Measurements from ENCODE around the gene PRR20D. TPM values are rescaled to one million over a fixed set of nuclear protein-coding genes. Genes with fewer than 3 reads are reported as not detected.
A peak's percentile ranks its signal among the peaks of the same experiment; 100 is the strongest.
"Not testable (repeated sequence)": the region's sequence is repeated elsewhere in the genome, so short reads cannot be mapped to it uniquely, and the experiment has no call there.

PRR20D gene
- not detected for total RNA-seq
- long read RNA-seq, donor 1, result 0 reads
- long read RNA-seq, donor 2, result 0 reads

DNA sequence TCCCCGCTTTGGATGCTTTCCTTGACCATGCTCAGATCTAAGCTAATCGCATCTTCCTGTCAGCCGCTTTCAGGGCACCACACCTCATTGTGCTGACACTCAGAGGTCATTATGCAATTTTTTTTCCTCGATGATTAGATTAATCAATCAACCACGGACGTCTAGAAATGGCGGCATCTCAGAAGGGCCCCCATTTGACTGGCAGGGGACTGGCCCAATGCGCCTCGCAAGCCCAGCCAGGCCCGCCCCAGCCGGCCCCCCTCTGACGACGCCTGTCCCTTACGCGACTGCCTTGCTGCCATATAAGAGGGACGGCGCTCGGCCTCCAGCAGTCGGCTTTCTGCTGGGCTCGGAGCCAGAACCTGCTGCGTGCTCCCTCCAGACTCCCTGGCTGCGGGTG is at the start of gene PRR20D:
Gene PRR20D (plus strand): TSS at position 301 of the 400 bp plus-strand sequence. CDS start 387 bp downstream, outside the sequence.
- intact Hi-C loops (cut with DNase I); DNase-seq (ENCODE audit: low spot score): not testable (repeated sequence)

DNA sequence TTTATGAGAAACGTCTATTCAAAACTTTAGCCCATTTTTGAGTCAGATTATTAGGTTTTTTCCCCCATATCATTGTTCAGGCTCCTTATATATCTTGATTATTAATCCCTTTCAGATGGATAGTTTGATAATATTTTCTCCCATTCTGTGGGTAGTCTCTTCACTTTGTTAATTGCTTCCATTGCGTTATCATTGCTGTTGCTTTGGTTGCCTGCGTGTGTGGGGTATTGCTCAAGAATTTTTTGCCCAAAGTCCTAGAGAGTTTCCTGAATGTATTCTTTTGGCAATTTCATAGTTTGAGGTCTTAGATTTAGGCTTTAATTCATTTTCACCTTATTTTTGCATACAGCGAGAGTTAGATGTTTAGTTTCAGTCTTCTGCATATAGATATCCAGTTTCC is 45.5 kb upstream of the PRR20D start:
- intact Hi-C loops (cut with DNase I), result no loop called here
- DNase-seq (ENCODE audit: low spot score), result no peak

DNA sequence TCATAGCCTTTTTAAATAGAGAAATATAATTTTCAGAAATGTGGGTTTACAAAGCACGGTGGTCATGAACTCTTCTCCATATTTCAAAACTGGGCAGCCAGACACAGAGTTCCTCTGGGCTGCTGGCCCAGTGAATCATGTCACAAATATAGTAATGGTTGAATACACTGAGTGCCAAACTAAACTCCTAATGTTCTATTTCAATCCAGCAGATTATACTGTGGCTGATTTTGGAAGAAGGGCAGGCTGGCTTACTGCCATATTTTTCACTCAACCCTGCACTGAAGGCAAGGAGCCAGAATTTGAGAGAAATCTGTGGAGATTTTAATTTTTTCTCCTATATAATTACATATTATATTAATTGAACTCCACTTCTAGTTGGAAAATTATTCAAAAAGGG is 36.8 kb upstream of the PRR20D start:
- intact Hi-C loops (cut with DNase I), result no loop called here
- peak; percentile 85 for DNase-seq (ENCODE audit: low spot score)

DNA sequence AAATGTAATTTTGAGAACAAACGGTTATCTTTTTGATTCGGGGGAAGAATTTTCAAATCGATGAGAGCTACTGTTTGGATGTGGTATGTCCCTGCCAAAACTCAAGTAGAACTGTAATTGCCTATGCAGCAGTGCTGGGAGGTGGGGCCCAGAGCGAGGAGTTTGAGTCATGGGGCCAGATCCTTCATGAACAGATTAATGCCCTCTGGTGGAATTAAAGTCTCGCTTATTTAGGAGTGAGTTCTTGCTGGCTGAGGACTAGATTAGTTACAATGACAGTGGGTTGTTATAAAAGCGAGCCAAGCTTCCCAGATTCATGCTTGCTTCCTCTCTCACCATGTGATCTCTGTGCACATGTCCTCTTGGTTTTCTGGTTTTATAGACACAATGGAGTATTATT is 31.5 kb upstream of the PRR20D start:
- no peak for DNase-seq (ENCODE audit: low spot score)
- intact Hi-C loops (cut with DNase I), result no loop called here

DNA sequence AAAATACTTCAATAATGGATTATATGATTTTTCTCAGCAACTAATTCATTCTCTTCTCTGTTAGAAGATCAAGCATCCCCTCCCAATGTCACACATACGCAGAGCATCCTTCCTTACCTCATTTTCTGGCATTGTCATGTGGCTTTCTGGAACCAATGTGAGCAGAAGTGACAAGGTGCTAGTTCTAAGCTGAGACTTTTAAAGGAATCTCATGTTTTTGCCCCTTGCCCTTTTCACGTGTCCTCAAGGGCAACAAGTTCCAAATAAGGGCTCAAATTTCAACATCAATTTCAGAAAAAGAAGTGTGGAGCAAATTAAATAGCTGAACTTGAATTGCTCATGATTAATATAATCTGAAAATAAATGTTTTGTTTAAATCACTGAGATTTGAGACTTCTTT is 24.3 kb upstream of the PRR20D start:
- DNase-seq (ENCODE audit: low spot score), result no peak
- intact Hi-C loops (cut with DNase I), result no loop called here

DNA sequence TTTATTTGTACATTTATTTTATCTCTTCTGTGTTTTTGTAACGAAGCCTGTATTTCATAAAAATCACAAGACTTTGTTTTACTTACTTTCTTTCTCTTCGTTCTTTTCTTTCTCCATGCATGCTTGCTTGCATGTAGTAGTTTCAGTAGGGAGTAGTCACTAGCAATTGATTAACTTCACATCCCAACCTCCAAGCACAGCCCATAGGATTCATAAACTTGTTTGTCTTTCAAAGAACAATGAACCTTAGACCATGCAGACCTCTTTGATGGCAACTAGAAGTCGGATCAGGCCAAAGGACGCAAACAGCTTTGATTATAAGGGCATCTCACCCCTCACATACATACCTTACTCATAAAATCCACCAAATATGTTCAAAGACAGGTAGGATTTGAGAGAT is 22.8 kb upstream of the PRR20D start:
- no peak for DNase-seq (ENCODE audit: low spot score)
- intact Hi-C loops (cut with DNase I), result no loop called here

DNA sequence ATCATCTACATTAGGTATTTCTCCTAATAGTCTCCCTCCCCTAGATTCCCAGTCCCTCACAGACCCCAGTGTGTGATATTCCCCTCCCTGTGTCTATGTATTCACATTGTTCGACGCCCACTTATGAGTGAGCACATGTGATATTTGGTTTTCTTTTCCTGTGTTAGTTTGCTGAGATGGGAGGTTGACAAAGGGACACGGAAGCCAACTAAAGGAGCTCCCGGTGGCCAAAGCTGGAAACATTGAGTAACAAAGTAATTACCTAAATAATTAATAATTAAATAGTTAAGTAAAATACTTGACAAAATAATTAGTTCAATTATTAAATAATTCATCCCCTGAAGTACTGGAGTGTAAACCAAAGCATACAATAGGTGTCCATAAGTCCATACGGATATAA is 21.4 kb upstream of the PRR20D start:
- no peak for DNase-seq (ENCODE audit: low spot score)
- intact Hi-C loops (cut with DNase I), result no loop called here

DNA sequence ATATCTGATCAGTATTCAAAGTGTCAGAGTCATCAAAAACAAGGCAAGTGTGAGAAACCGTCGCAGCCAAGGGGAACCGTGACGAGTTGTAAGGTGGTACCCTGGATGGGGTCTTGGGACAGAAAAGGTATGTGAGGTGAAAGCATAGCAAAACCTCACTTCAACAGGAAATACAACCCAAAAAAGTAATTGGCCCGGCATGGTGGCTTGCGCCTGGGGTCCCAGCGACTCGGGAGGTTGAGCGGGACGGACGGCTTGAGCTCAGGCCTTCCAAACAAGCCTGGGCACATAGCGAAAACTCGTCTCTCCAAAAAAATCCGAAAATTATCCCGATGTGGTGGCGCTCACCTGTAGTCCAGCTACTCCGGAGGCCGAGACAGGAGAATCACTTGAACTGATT is 20.7 kb upstream of the PRR20D start:
- intact Hi-C loops (cut with DNase I); DNase-seq (ENCODE audit: low spot score): not testable (repeated sequence)

DNA sequence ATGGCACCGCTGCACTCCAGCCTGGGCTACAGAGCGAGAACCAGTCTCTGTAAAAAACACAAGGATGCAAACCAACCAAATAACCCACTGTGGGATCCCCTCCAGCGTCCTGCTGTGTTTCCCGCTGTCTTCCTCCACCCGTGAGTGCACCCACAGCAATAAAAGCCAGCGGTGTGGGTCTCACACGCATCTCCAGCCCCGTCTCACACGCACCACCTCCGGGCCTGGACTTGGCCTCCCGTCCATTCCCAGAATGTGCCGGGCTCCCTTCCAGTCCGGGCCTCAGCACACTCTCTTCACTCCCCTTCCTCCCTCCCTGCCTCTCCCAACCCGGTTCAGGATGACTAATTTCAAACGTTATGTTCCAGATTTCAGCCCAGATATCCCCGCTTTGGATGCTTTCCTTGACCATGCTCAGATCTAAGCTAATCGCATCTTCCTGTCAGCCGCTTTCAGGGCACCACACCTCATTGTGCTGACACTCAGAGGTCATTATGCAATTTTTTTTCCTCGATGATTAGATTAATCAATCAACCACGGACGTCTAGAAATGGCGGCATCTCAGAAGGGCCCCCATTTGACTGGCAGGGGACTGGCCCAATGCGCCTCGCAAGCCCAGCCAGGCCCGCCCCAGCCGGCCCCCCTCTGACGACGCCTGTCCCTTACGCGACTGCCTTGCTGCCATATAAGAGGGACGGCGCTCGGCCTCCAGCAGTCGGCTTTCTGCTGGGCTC is 20.0 kb upstream of the PRR20D start, which contains the start of gene PRR20A:
Gene PRR20A (plus strand): TSS at position 684 of the 734 bp plus-strand sequence. CDS start 387 bp downstream, outside the sequence.
- intact Hi-C loops (cut with DNase I); DNase-seq (ENCODE audit: low spot score): not testable (repeated sequence)

DNA sequence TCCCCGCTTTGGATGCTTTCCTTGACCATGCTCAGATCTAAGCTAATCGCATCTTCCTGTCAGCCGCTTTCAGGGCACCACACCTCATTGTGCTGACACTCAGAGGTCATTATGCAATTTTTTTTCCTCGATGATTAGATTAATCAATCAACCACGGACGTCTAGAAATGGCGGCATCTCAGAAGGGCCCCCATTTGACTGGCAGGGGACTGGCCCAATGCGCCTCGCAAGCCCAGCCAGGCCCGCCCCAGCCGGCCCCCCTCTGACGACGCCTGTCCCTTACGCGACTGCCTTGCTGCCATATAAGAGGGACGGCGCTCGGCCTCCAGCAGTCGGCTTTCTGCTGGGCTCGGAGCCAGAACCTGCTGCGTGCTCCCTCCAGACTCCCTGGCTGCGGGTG is 13.2 kb upstream of the PRR20D start, which contains the start of gene PRR20B:
Gene PRR20B (plus strand): TSS at position 301 of the 400 bp plus-strand sequence. CDS start 387 bp downstream, outside the sequence.
- intact Hi-C loops (cut with DNase I); DNase-seq (ENCODE audit: low spot score): not testable (repeated sequence)

DNA sequence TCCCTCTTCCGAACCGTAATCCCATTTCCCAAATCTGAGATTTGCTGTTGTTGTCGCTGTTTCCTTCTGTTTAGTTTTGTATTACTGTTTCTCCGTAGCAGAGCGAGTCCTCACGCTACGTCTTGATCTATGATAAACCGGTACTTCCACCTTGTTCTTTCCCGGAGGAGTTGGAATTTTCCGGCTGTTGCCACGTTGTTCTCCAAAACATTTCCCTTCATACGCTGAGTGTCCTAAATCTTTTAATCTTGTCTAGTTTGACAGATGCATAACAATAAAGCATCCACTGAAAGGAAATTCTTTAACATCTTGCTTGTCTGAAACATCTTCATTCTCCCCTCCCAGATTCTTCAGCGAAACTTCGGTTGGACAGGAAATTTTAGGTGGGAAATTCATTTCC is 12.3 kb upstream of the PRR20D start:
- intact Hi-C loops (cut with DNase I); DNase-seq (ENCODE audit: low spot score): not testable (repeated sequence)

DNA sequence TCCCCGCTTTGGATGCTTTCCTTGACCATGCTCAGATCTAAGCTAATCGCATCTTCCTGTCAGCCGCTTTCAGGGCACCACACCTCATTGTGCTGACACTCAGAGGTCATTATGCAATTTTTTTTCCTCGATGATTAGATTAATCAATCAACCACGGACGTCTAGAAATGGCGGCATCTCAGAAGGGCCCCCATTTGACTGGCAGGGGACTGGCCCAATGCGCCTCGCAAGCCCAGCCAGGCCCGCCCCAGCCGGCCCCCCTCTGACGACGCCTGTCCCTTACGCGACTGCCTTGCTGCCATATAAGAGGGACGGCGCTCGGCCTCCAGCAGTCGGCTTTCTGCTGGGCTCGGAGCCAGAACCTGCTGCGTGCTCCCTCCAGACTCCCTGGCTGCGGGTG is 6.7 kb upstream of the PRR20D start, which contains the start of gene PRR20C:
Gene PRR20C (plus strand): TSS at position 301 of the 400 bp plus-strand sequence. CDS start 387 bp downstream, outside the sequence.
- intact Hi-C loops (cut with DNase I); DNase-seq (ENCODE audit: low spot score): not testable (repeated sequence)

DNA sequence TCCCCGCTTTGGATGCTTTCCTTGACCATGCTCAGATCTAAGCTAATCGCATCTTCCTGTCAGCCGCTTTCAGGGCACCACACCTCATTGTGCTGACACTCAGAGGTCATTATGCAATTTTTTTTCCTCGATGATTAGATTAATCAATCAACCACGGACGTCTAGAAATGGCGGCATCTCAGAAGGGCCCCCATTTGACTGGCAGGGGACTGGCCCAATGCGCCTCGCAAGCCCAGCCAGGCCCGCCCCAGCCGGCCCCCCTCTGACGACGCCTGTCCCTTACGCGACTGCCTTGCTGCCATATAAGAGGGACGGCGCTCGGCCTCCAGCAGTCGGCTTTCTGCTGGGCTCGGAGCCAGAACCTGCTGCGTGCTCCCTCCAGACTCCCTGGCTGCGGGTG is 6.5 kb downstream of the PRR20D start, which contains the start of gene PRR20E:
Gene PRR20E (plus strand): TSS at position 301 of the 400 bp plus-strand sequence. CDS start 387 bp downstream, outside the sequence.
- DNase-seq (ENCODE audit: low spot score); intact Hi-C loops (cut with DNase I): not testable (repeated sequence)

DNA sequence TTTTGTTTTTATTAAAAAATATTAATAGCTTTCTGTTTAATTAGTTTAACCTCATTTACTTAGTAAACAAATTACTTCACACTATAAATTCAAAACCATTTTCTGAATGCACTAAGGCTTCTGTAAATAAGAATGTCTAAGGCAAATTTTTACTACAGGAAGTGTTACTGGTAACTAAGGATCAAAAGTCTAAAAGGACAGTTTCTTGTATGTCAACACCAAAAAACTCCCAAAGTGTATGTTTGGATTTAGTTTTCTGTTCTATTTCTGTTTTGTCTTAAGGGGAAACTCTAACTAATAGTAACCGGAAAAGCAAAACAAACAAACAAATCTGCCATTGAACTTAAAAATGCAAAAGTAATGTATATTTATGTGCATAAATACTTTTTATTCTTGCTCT is 31.2 kb downstream of the PRR20D start:
- DNase-seq (ENCODE audit: low spot score), result no peak
- intact Hi-C loops (cut with DNase I), result no loop called here

DNA sequence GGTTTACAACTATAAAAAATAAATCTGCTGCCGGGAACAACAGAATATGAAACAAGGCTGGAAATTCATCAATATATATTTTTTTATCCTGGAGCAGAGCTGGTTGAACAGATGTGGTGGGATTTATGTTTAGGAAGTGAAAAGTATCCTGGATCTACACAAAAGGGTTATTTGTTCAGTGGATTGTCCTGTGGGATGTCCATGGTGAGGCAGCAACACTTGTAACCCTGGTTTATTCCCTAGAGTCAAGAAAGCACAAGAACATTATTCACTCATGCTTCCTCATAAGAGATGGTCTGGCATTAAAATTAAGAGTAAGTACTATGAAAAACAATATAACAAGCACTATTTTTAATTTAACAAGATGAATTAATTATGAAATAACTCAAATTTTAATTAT is 52.6 kb downstream of the PRR20D start:
- intact Hi-C loops (cut with DNase I), result no loop called here
- DNase-seq (ENCODE audit: low spot score), result no peak

Other genes starting within 250 kb of the PRR20D start
- gene PRR20A, start 19.7 kb upstream of the PRR20D start, total RNA-seq, result not detected
- gene PRR20B, start 13.1 kb upstream of the PRR20D start, total RNA-seq, result not detected
- not detected for gene PRR20C, start 6.6 kb upstream of the PRR20D start, total RNA-seq
- gene PRR20E, start 6.6 kb downstream of the PRR20D start, total RNA-seq, result not detected